ENCODE results near the gene GALNT10.

- no peak for TF ChIP-seq YY1 (IDR thresholded peaks at IDR 0.05; ENCODE audit: insufficient read depth, insufficient read length)
- no peak for TF ChIP-seq ZNF274 (IDR thresholded peaks at IDR 0.05; ENCODE audit: low read depth, low read length)
- no peak for TF ChIP-seq SUZ12 (IDR thresholded peaks at IDR 0.05; ENCODE audit: extremely low read depth, insufficient read depth, insufficient read length)
These were observed 83.7 kb downstream of the GALNT10 start for GRCh38 chr5:154273963-154274827.

Measured in NT2/D1 (cell line).